HL-60 (cell line): ENCODE measurements around the gene SHE.
A peak's percentile ranks its signal among the peaks of the same experiment; 100 is the strongest.

Experiments
- CTCF ChIP-seq: IDR thresholded peaks from one replicate; pipeline ENCODE4 v1.5.1; 2011; ENCODE audit warnings: low read length, control low read depth, inconsistent platforms; ENCODE audit not compliant: insufficient read depth
- GABPA ChIP-seq: IDR thresholded peaks from 2 replicates; pipeline ENCODE4 v1.6.1; 2012; ENCODE audit warnings: low read depth
- POLR2AphosphoS5 ChIP-seq: IDR thresholded peaks from 2 replicates; pipeline ENCODE4 v1.6.1; 2012; ENCODE audit warnings: low read depth
- SPI1 ChIP-seq: IDR thresholded peaks from 2 replicates; pipeline ENCODE4 v1.6.1; 2012; ENCODE audit warnings: low read depth, mild to moderate bottlenecking, borderline replicate concordance

- TF ChIP-seq CTCF (no peak), POLR2AphosphoS5 (no peak), SPI1 (peak; percentile 32; the same call in 1 of the 2 replicates), GABPA (no peak)
Measured at GRCh38 chr1:154495496-154496273, 6.5 kb downstream of the SHE start.
